Measurements from ENCODE around the gene ATP5PB. TPM values are rescaled to one million over a fixed set of nuclear protein-coding genes. Genes with fewer than 3 reads are reported as not detected.

The ATP5PB gene
- total and polyA plus RNA-seq, 12 donors: 146 to 899 (median 789) TPM

- Histone ChIP-seq H3K27ac (peak overlapping the region in 7 of 10 donors; percentile 6 to 93 (median 43)), H3K4me3 (peak overlapping the region in 1 of 10 donors; percentile 58), H3K36me3 (peaks cover 0 to 29% (median 0%) of the 10 kb centered on the region in 9 donors), H3K4me1 (peaks cover 5 to 93% (median 53%) of the 10 kb centered on the region in 9 donors), H3K9me3 (no peaks in the 10 kb centered on the region), H3K27me3 (no peaks in the 10 kb centered on the region)
- no peak for TF ChIP-seq CTCF (IDR thresholded peaks at IDR 0.05)
- intact Hi-C loops (cut with DNase I): loop anchor here in 1 of 10 donors (10.0 kb wide), 1 partner anchor 888 kb away; no protein-coding TSS in a partner anchor
- WGBS, 2 donors: 31 to 48% methylated on average over 2 of the region's 2 CpGs
- DNase-seq (no peak), ATAC-seq (no peak)
Observed at GRCh38 chr1:111476761-111477309, 27.6 kb downstream of the ATP5PB start.

DNA sequence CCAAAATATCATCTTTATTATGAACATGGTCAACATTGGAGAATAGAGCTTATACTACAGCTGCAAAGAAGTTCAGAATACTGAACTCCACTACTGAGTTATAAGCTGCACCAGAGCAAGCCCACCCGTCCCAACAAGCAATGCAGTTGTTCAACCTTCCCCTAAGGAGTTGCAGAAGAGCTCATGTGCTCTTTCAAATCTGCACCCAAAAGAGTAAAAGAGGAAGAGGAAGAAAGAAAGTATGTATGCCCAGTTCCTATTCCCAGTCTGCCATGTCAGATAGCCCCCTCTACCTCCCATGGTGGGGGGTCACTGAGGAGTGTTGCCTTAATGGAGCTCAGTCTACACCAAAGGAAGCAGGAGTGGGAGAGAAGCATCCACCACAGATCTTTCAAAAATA is 31.4 kb downstream of the ATP5PB start:
- Histone ChIP-seq H3K9me3 (no peaks in the 10 kb centered on the region), H3K36me3 (peaks cover 0 to 21% (median 0%) of the 10 kb centered on the region in 9 donors), H3K4me3 (no peak overlapping the region), H3K4me1 (peaks cover 4 to 83% (median 35%) of the 10 kb centered on the region in 9 donors), H3K27me3 (no peaks in the 10 kb centered on the region), H3K27ac (peak overlapping the region in 1 of 10 donors; percentile 45)
- ATAC-seq: no peak
- DNase-seq: no peak
- 70 to 74% methylated on average over 1 of the region's 1 CpG for WGBS, 2 donors
- intact Hi-C loops (cut with DNase I): loop anchor here in 8 of 10 donors (1.0 to 10.0 kb wide), 8 partner anchors 172 to 894 kb away; partner anchors contain the start of gene DDX20 (in 2 of the 8)
- no peak for TF ChIP-seq CTCF (IDR thresholded peaks at IDR 0.05)

- ATAC-seq: peak; percentile 93 to 97 (median 96)
- peak; percentile 56 to 87 (median 73) for TF ChIP-seq CTCF (IDR thresholded peaks at IDR 0.05)
- Histone ChIP-seq H3K4me3 (no peak overlapping the region), H3K4me1 (peaks cover 0 to 74% (median 26%) of the 10 kb centered on the region in 9 donors), H3K9me3 (no peaks in the 10 kb centered on the region), H3K27me3 (no peaks in the 10 kb centered on the region), H3K27ac (peak overlapping the region in 4 of 10 donors; percentile 39 to 45 (median 44)), H3K36me3 (peaks cover 0 to 21% (median 0%) of the 10 kb centered on the region in 9 donors)
- intact Hi-C loops (cut with DNase I): loop anchor here in 8 of 10 donors (1.0 to 10.0 kb wide), 9 partner anchors 171 to 893 kb away; partner anchors contain the start of gene DDX20 (in 2 of the 8)
- peak; percentile 76 to 86 for DNase-seq
- WGBS, 2 donors: 21 to 24% methylated on average over 8 of the region's 8 CpGs
Observed at GRCh38 chr1:111481387-111482221, 32.3 kb downstream of the ATP5PB start.

- intact Hi-C loops (cut with DNase I): loop anchor here in 8 of 10 donors (2.0 to 10.0 kb wide), 8 partner anchors 169 to 892 kb away; partner anchors contain the start of gene DDX20 (in 2 of the 8)
- DNase-seq (no peak), ATAC-seq (no peak)
- peaks cover 0 to 6% (median 0%) of the 10 kb centered on the region in 7 donors for H3K27me3 ChIP-seq
- peak overlapping the region in 1 of 10 donors; percentile 45 for H3K27ac ChIP-seq
- H3K4me3 ChIP-seq: no peak overlapping the region
- WGBS, 2 donors: 45 to 62% methylated on average over 3 of the region's 3 CpGs
- no peak for TF ChIP-seq CTCF (IDR thresholded peaks at IDR 0.05)
- H3K4me1 ChIP-seq: peaks cover 0 to 74% (median 17%) of the 10 kb centered on the region in 9 donors
- no peaks in the 10 kb centered on the region for H3K9me3 ChIP-seq
- H3K36me3 ChIP-seq: peaks cover 0 to 11% (median 0%) of the 10 kb centered on the region in 9 donors
Observed at GRCh38 chr1:111483166-111483565, 33.9 kb downstream of the ATP5PB start.
